Lower leg skin (tissue), 3 donors: ENCODE results near the gene GNAZ.

Experiments used
- CTCF ChIP-seq, 3 donors: fragments of 450-650 bp; IDR thresholded peaks; one replicate each; pipeline ENCODE4 v1.5.1; 2016; ENCODE audit warnings: antibody characterized with exemption in 3 of 3, mild to moderate bottlenecking in 3 of 3, moderate library complexity in 2 of 3
- POLR2A ChIP-seq, 2 donors: fragments of 450-650 bp; IDR thresholded peaks; one replicate each; pipeline ENCODE4 v1.6.1; 2016 to 2017; ENCODE audit warnings: antibody characterized with exemption in 2 of 2, mild to moderate bottlenecking in 1 of 2, moderate library complexity in 1 of 2

- TF ChIP-seq CTCF (IDR thresholded peaks at IDR 0.05) = no peak
- TF ChIP-seq POLR2A (IDR thresholded peaks at IDR 0.05) = no peak
Observed at GRCh38 chr22:23109079-23109347, 38.7 kb downstream of the GNAZ start.
